WERI-Rb-1 (cell line): ENCODE measurements around the gene MEIS2.

ENCODE experiments used
- DNase-seq: peaks from one replicate; pipeline ENCODE4 v3.0.0-alpha.2; 2020
- H3K27ac ChIP-seq: fragments of 250-450 bp; sonication (Bioruptor Pico); 2 replicates; pipeline ENCODE4 v1.5.1; 2020; ENCODE audit warnings: mild to moderate bottlenecking, moderate library complexity
- H3K27me3 ChIP-seq: fragments of 250-450 bp; sonication (Bioruptor Pico); 2 replicates; pipeline ENCODE4 v1.5.1; 2021; ENCODE audit warnings: mild to moderate bottlenecking, low read depth, moderate library complexity; ENCODE audit not compliant: insufficient read depth, severe bottlenecking
- H3K36me3 ChIP-seq: fragments of 250-450 bp; sonication (Bioruptor Pico); 2 replicates; pipeline ENCODE4 v1.5.1; 2020; ENCODE audit warnings: mild to moderate bottlenecking, moderate library complexity
- H3K4me3 ChIP-seq: 2 replicates; pipeline ENCODE4 v1.5.1; 2011; ENCODE audit warnings: low read depth, mild to moderate bottlenecking, control low read depth, low read length
- H3K9me3 ChIP-seq: fragments of 250-450 bp; sonication (Bioruptor Pico); 2 replicates; pipeline ENCODE4 v1.5.1; 2021; ENCODE audit warnings: mild to moderate bottlenecking, moderate library complexity; ENCODE audit not compliant: severe bottlenecking
- CTCF ChIP-seq: IDR thresholded peaks from 2 replicates; pipeline ENCODE4 v1.5.1; 2011; ENCODE audit warnings: low read depth, mild to moderate bottlenecking, control low read depth, inconsistent platforms, low read length

MEIS2 gene

GRCh38 chr15:36899696-36900095, 200.7 kb downstream of the MEIS2 start:
- no peaks in the 10 kb centered on the region for H3K27me3 ChIP-seq
- no peak overlapping the region for H3K27ac ChIP-seq
- DNase-seq = no peak
- no peak for TF ChIP-seq CTCF
- no peaks in the 10 kb centered on the region for H3K9me3 ChIP-seq
- no peak overlapping the region for H3K4me3 ChIP-seq
- H3K36me3 ChIP-seq = peaks cover 29% of the 10 kb centered on the region

- H3K27me3 ChIP-seq = no peaks in the 10 kb centered on the region
- H3K27ac ChIP-seq = 0 out of 2 replicates have a peak overlapping the region, but pooled peaks have one; percentile 7
- no peak overlapping the region for H3K4me3 ChIP-seq
- no peak for TF ChIP-seq CTCF
- no peak for DNase-seq
- H3K9me3 ChIP-seq = no peaks in the 10 kb centered on the region
- H3K36me3 ChIP-seq = peaks cover 39% of the 10 kb centered on the region
These were observed 201.7 kb downstream of the MEIS2 start for GRCh38 chr15:36898536-36899126.

GRCh38 chr15:36897834-36898233, 202.5 kb downstream of the MEIS2 start:
- Histone ChIP-seq H3K9me3 (no peaks in the 10 kb centered on the region), H3K27ac (peak overlapping the region; percentile 50), H3K4me3 (no peak overlapping the region), H3K27me3 (no peaks in the 10 kb centered on the region), H3K36me3 (peaks cover 41% of the 10 kb centered on the region)
- DNase-seq = no peak
- TF ChIP-seq CTCF = no peak

- Histone ChIP-seq H3K27ac (peak overlapping the region; percentile 50), H3K9me3 (no peaks in the 10 kb centered on the region), H3K36me3 (peaks cover 39% of the 10 kb centered on the region), H3K4me3 (no peak overlapping the region), H3K27me3 (no peaks in the 10 kb centered on the region)
- peak; percentile 44 for DNase-seq
- TF ChIP-seq CTCF = no peak
These were observed 203.4 kb downstream of the MEIS2 start for GRCh38 chr15:36896949-36897348.

GRCh38 chr15:36894075-36894474, 206.3 kb downstream of the MEIS2 start:
- TF ChIP-seq CTCF = no peak
- peaks cover 57% of the 10 kb centered on the region for H3K36me3 ChIP-seq
- H3K27me3 ChIP-seq = no peaks in the 10 kb centered on the region
- H3K9me3 ChIP-seq = no peaks in the 10 kb centered on the region
- peak overlapping the region; percentile 74 for H3K27ac ChIP-seq
- DNase-seq = no peak
- no peak overlapping the region for H3K4me3 ChIP-seq

GRCh38 chr15:36893276-36893675, 207.1 kb downstream of the MEIS2 start:
- TF ChIP-seq CTCF = no peak
- Histone ChIP-seq H3K4me3 (no peak overlapping the region), H3K9me3 (no peaks in the 10 kb centered on the region), H3K27me3 (no peaks in the 10 kb centered on the region), H3K27ac (peak overlapping the region; percentile 74), H3K36me3 (peaks cover 57% of the 10 kb centered on the region)
- DNase-seq = no peak
